ENCODE measurements around the gene CGNL1. TPM values are rescaled to one million over a fixed set of nuclear protein-coding genes. Genes with fewer than 3 reads are reported as not detected.

Gene CGNL1
- polyA plus RNA-seq, 2 of the 4 experiments (the other 2 are of a cell fraction), result 1.4 to 1.8 TPM

- CTCF ChIA-PET, result interaction anchor here (0.9 to 1.6 kb wide), 4 partner anchors 9 to 117 kb away, joined by 3 to 4 read pairs (median 4); no protein-coding TSS in a partner anchor
- FAIRE-seq, result peak; percentile 81
- WGBS (ENCODE audit: missing lambda C conversion rate), result 91% methylated on average over 2 of the region's 2 CpGs
Measured at GRCh38 chr15:57455929-57456328, 79.6 kb downstream of the CGNL1 start.

GRCh38 chr15:57456559-57456958 lies 80.3 kb downstream of the CGNL1 start:
- ATAC-seq, result no peak
- 74% methylated on average over 4 of the region's 4 CpGs for WGBS (ENCODE audit: missing lambda C conversion rate)
- FAIRE-seq, result no peak
- Histone ChIP-seq H3K4me2 (no peak overlapping the region), H3K4me3 (no peak overlapping the region), H3K9me3 (no peaks in the 10 kb centered on the region), H3K4me1 (no peaks in the 10 kb centered on the region), H3K27ac (no peak overlapping the region)
- CTCF ChIA-PET, result interaction anchor here (0.7 to 1.1 kb wide), 2 partner anchors 114 to 770 kb away, joined by 3 to 4 read pairs; no protein-coding TSS in a partner anchor
- POLR2A ChIA-PET, result no interaction called here
- no peak for DNase-seq (ENCODE audit: low read depth in 1 of 2, low spot score in 1 of 2)
- TF ChIP-seq ZC3H11A (IDR thresholded peaks at IDR 0.05) (no peak), POLR2A (IDR thresholded peaks at IDR 0.05; ENCODE audit: low read length) (no peak), RFX5 (IDR thresholded peaks at IDR 0.05) (no peak), ELK1 (IDR thresholded peaks at IDR 0.05; ENCODE audit: low read depth, low read length) (no peak), FOSL2 (IDR thresholded peaks at IDR 0.05) (no peak), FOSL2 (CRISPR knock-in tag; IDR thresholded peaks at IDR 0.05) (no peak), JUN (IDR thresholded peaks at IDR 0.05) (no peak), HOXA7 (CRISPR knock-in tag; IDR thresholded peaks at IDR 0.05) (no peak), HMGXB4 (CRISPR knock-in tag; IDR thresholded peaks at IDR 0.05; ENCODE audit: borderline replicate concordance) (no peak), REST (IDR thresholded peaks at IDR 0.05) (no peak), GATA3 (IDR thresholded peaks at IDR 0.05; ENCODE audit: borderline replicate concordance) (no peak)

More at GRCh38 chr15:57455929-57456328, 79.6 kb downstream of the CGNL1 start:
- Histone ChIP-seq H3K27ac (no peak overlapping the region), H3K4me3 (no peak overlapping the region), H3K9me3 (no peaks in the 10 kb centered on the region), H3K4me1 (no peaks in the 10 kb centered on the region), H3K4me2 (no peak overlapping the region)
- TF ChIP-seq HEYL (CRISPR knock-in tag; IDR thresholded peaks at IDR 0.05) (no peak), CEBPB (IDR thresholded peaks at IDR 0.05) (no peak), ELK1 (IDR thresholded peaks at IDR 0.05; ENCODE audit: low read depth, low read length) (no peak), REST (IDR thresholded peaks at IDR 0.05) (no peak), HMGXB4 (CRISPR knock-in tag; IDR thresholded peaks at IDR 0.05; ENCODE audit: borderline replicate concordance) (no peak), POLR2AphosphoS2 (conservative IDR thresholded peaks at IDR 0.05; ENCODE audit: low read length) (no peak), HOXA7 (CRISPR knock-in tag; IDR thresholded peaks at IDR 0.05) (no peak)
- DNase-seq (ENCODE audit: low read depth in 1 of 2, low spot score in 1 of 2) (no peak), ATAC-seq (no peak)
- POLR2A ChIA-PET, result no interaction called here
